GM23248 (cell line): ENCODE measurements around the gene PHC2. TPM values are rescaled to one million over a fixed set of nuclear protein-coding genes. Genes with fewer than 3 reads are reported as not detected.

Experiments
- DNase-seq: peaks from one replicate; pipeline ENCODE4 v3.0.0-alpha.2; 2015
- H2AFZ ChIP-seq: fragments of 200-600 bp; sonication (generic); 2 replicates; pipeline ENCODE4 v1.6.1; 2016; ENCODE audit warnings: antibody characterized with exemption
- H3F3A ChIP-seq: fragments of 200-600 bp; sonication (generic); 2 replicates; pipeline ENCODE4 v1.6.1; 2016; ENCODE audit warnings: mild to moderate bottlenecking, antibody characterized with exemption, mixed run types; ENCODE audit not compliant: insufficient read depth
- H3K27ac ChIP-seq: fragments of 200-600 bp; sonication (generic); 2 replicates; pipeline ENCODE4 v1.5.1; 2016; ENCODE audit warnings: mild to moderate bottlenecking
- H3K27me3 ChIP-seq: fragments of 200-600 bp; sonication (generic); replicated peaks from 2 replicates; pipeline ENCODE4 v1.6.1; 2016; ENCODE audit warnings: mild to moderate bottlenecking; ENCODE audit not compliant: insufficient read depth
- H3K36me3 ChIP-seq: fragments of 200-600 bp; sonication (generic); 2 replicates; pipeline ENCODE4 v1.6.1; 2016; ENCODE audit warnings: low read depth, mild to moderate bottlenecking
- H3K4me1 ChIP-seq: fragments of 200-600 bp; sonication (generic); 2 replicates; pipeline ENCODE4 v1.6.1; 2016; ENCODE audit warnings: mild to moderate bottlenecking; ENCODE audit not compliant: insufficient read depth
- H3K4me2 ChIP-seq: fragments of 200-600 bp; sonication (generic); one replicate; pipeline ENCODE4 v1.6.1; 2016; ENCODE audit warnings: mild to moderate bottlenecking; ENCODE audit not compliant: unreplicated experiment
- H3K4me3 ChIP-seq: fragments of 200-600 bp; sonication (generic); 2 replicates; pipeline ENCODE4 v1.5.1; 2016; ENCODE audit warnings: mild to moderate bottlenecking
- H3K79me2 ChIP-seq: fragments of 200-600 bp; sonication (generic); 2 replicates; pipeline ENCODE4 v1.6.1; 2016; ENCODE audit warnings: mild to moderate bottlenecking; ENCODE audit not compliant: insufficient read depth
- H3K9ac ChIP-seq: fragments of 200-600 bp; sonication (generic); 2 replicates; pipeline ENCODE4 v1.6.1; 2016; ENCODE audit warnings: mild to moderate bottlenecking
- H3K9me2 ChIP-seq: fragments of 200-600 bp; sonication (generic); 2 replicates; pipeline ENCODE4 v1.6.1; 2016; ENCODE audit warnings: mixed run types, mild to moderate bottlenecking, moderate library complexity; ENCODE audit not compliant: insufficient read depth
- H3K9me3 ChIP-seq: fragments of 200-600 bp; sonication (generic); one replicate; pipeline ENCODE4 v1.6.1; 2017; ENCODE audit warnings: low read depth
- H4K20me1 ChIP-seq: fragments of 200-600 bp; sonication (generic); 2 replicates; pipeline ENCODE4 v1.6.0; 2016; ENCODE audit not compliant: insufficient read depth
- EZH2 ChIP-seq: fragments of 200-600 bp; sonication (generic); IDR thresholded peaks from 2 replicates; pipeline ENCODE4 v1.6.1; 2018; ENCODE audit warnings: antibody characterized with exemption, mild to moderate bottlenecking; ENCODE audit not compliant: insufficient read depth, poor library complexity, severe bottlenecking
- EZH2phosphoT487 ChIP-seq: fragments of 200-600 bp; sonication (generic); IDR thresholded peaks from 2 replicates; pipeline ENCODE4 v1.6.1; 2018; ENCODE audit warnings: antibody characterized with exemption, moderate library complexity, mild to moderate bottlenecking, low read depth; ENCODE audit not compliant: insufficient read depth
- WGBS, 2 experiments: methylation state at CpG; one replicate each; pipeline ENCODE4 v1.1.6; 2015 to 2017; ENCODE audit warnings: low lambda C conversion rate in 2 of 2, low coverage in 1 of 2; ENCODE audit errors: missing lambda C conversion rate in 2 of 2; 5-methylcytosine and 5-hydroxymethylcytosine counted together
- in situ Hi-C: fragments of 300-500 bp; cut with MboI; formaldehyde crosslinking; loops from 2 replicates; pipeline ENCODE4 v1.15.0; 2020
- polyA plus RNA-seq: library from polyadenylated mRNA; unstranded; fragments of >200 nt; fragmentation: Nextera tagmentation; extraction: Ambion mirVana; gene quantifications from 2 replicates; pipeline ENCODE4 v1.2.1, GENCODE V29; 2016
- total RNA-seq: library from RNA; depleted of rRNA; stranded (reverse); fragments of >200 nt; shearing (Covaris generic); gene quantifications from 2 replicates; pipeline ENCODE4 v1.2.3, GENCODE V29; 2014

Gene PHC2
- total and polyA plus RNA-seq, 2 experiments from 2014 or later = 15.1 to 74.7 TPM

DNA sequence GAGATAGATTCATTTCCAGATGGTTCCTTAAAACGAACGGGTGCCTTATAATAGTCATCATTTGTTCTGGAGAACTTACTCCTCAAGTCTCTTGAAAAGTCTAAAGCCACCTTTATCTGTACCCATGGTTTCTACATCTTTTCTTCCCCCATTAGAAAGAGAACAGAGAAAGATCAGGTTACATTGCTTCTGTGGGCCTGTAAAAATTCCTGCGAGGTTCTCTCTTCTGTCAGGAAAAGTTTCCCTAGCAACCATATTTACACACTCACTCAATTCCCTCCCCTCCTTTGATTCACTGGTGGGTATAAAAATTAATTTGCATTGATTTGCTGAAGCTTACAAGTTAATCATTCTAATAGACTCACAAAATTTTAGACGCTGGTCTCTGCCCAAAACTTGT lies 6.7 kb downstream of the PHC2 start:
- TF ChIP-seq EZH2 = no peak
- no peak for TF ChIP-seq EZH2phosphoT487
- H3K79me2 ChIP-seq = peaks cover 79% of the 10 kb centered on the region

DNA sequence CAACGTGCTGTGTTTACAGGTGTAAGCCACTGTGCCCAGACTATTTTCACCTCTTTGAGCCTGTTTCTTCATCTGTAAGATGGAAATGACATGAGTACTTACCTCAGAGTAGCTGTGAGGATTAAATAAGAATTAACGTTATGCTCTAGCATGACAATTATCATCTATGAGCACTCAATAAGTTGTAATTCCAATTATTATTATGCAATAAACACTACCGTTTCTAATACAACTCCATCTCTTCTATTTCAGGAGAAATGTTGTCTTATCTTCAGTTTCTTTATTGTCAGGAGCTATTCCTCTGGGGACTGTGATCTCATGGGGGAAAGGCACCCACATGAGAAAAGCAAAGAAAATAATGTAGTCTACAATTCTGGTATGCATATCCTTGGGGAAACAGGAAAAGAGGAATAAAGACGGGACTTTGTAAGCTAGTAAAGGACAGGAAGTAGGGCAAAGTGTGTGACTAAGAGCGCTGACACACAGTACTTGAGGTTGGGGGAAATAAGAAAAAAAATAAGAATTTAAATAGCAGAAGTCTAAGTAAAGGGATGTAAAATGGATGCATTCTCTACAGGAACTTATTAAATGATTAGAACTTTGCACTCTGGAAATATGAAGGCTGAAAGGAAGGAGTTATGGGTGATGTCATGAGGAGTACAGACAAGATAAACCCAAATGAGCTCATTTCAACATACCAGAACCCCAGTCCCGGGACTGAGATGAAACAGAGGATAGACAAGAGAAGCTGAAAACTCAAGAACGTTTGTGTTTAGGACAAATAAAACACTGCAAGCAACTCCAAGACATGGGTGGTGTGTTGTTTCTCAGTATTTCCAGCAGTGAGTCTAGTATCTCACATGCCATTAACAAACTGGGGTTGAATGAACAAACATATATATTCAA lies 9.8 kb downstream of the PHC2 start:
- Histone ChIP-seq H3F3A (peaks cover 17% of the 10 kb centered on the region), H3K9ac (no peak overlapping the region), H3K27ac (peak overlapping the region; percentile 34), H3K27me3 (no peaks in the 10 kb centered on the region), H3K4me1 (peaks cover 26% of the 10 kb centered on the region), H4K20me1 (no peaks in the 10 kb centered on the region), H3K4me2 (peak overlapping the region; percentile 36), H3K36me3 (no peaks in the 10 kb centered on the region), H3K79me2 (peaks cover 69% of the 10 kb centered on the region), H2AFZ (peak overlapping the region; percentile 8; the same call in 1 of the 2 replicates), H3K9me3 (no peaks in the 10 kb centered on the region), H3K9me2 (no peaks in the 10 kb centered on the region), H3K4me3 (no peak overlapping the region)
- 71 to 75% methylated on average over 7 of the region's 7 CpGs for WGBS, 2 experiments
- DNase-seq = peak; percentile 66
- in situ Hi-C loops = no loop called here
- TF ChIP-seq EZH2 (no peak), EZH2phosphoT487 (no peak)

More for the DNA sequence above, 6.7 kb downstream of the PHC2 start:
- 97 to 98% methylated on average over 4 of the region's 4 CpGs for WGBS, 2 experiments
- in situ Hi-C loops = no loop called here
- no peak overlapping the region for H3K4me3 ChIP-seq
- DNase-seq = no peak
- H3K9me3 ChIP-seq = no peaks in the 10 kb centered on the region
- H3K4me1 ChIP-seq = peaks cover 26% of the 10 kb centered on the region
- H3K36me3 ChIP-seq = no peaks in the 10 kb centered on the region
- H4K20me1 ChIP-seq = no peaks in the 10 kb centered on the region
- no peak overlapping the region for H3K9ac ChIP-seq
- H3K27me3 ChIP-seq = no peaks in the 10 kb centered on the region
- peak overlapping the region; percentile 38 for H3K27ac ChIP-seq
- peaks cover 17% of the 10 kb centered on the region for H3F3A ChIP-seq
- no peaks in the 10 kb centered on the region for H3K9me2 ChIP-seq
- no peak overlapping the region for H2AFZ ChIP-seq
- H3K4me2 ChIP-seq = peak overlapping the region; percentile 33

DNA sequence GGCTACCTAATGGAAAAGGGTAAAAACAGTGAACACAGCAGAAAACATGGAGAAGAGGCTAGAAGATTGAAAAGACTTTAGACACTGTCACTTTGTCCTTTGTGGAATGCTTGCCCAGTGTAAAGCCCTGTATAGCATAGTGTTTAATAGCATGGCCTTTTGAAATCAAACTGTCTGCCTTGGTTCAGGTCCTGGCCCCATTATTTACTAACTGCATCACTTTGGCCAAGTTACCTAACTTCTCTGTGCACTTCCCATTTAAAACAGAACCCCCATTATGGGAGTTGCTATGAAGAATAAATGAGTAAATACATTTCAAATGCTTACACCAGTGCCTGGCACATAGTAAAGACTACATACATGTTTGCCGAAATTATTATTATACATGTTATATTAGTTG lies 12.1 kb downstream of the PHC2 start:
- WGBS, 2 experiments = 96 to 98% methylated on average over 1 of the region's 1 CpG
- H3K79me2 ChIP-seq = peaks cover 73% of the 10 kb centered on the region

DNA sequence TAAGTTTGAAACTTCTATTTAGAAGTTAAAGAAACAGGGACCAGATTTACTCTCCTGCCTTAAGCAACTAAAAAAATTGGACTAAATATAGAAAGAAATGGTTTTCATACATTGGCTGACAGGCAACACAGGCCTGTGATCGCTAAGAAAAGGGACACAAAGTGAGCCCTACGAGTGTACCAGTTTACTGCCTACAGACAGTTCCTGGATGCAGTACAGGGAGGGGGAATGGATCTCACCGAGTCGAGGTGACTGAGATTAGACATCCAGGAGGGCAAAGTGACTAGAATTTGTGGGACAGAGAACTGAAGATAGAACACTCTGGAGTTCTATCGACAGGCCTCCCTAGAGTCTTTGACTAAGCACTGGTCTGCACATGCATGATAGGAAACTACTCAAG lies 16.0 kb downstream of the PHC2 start:
- DNase-seq = no peak
- peaks cover 72% of the 10 kb centered on the region for H3K79me2 ChIP-seq
- H3K9me2 ChIP-seq = no peaks in the 10 kb centered on the region
- H3K4me2 ChIP-seq = no peak overlapping the region
- no peaks in the 10 kb centered on the region for H3K27me3 ChIP-seq
- peaks cover 12% of the 10 kb centered on the region for H3K4me1 ChIP-seq
- no peaks in the 10 kb centered on the region for H3K9me3 ChIP-seq
- no peak overlapping the region for H3K27ac ChIP-seq
- no peak overlapping the region for H2AFZ ChIP-seq
- no peak overlapping the region for H3K9ac ChIP-seq
- peaks cover 12% of the 10 kb centered on the region for H3F3A ChIP-seq
- in situ Hi-C loops = no loop called here
- 93% methylated on average over 5 of the region's 5 CpGs for WGBS, 2 experiments
- no peak overlapping the region for H3K4me3 ChIP-seq
- no peaks in the 10 kb centered on the region for H3K36me3 ChIP-seq
- TF ChIP-seq EZH2 (no peak), EZH2phosphoT487 (no peak)
- H4K20me1 ChIP-seq = no peaks in the 10 kb centered on the region

More for the DNA sequence above, 12.1 kb downstream of the PHC2 start:
- Histone ChIP-seq H3K4me1 (peaks cover 13% of the 10 kb centered on the region), H4K20me1 (no peaks in the 10 kb centered on the region), H3K36me3 (no peaks in the 10 kb centered on the region), H3K9me2 (no peaks in the 10 kb centered on the region), H3K4me3 (no peak overlapping the region), H3K9me3 (no peaks in the 10 kb centered on the region), H3K27ac (no peak overlapping the region), H3K4me2 (no peak overlapping the region), H3K27me3 (no peaks in the 10 kb centered on the region), H3K9ac (no peak overlapping the region), H2AFZ (no peak overlapping the region), H3F3A (peaks cover 13% of the 10 kb centered on the region)
- DNase-seq = no peak
- TF ChIP-seq EZH2 = no peak
- in situ Hi-C loops = no loop called here
